ENCODE results near the gene NALCN.

- TF ChIP-seq EP300 (IDR thresholded peaks at IDR 0.05) (no peak), CTCF (IDR thresholded peaks at IDR 0.05) (no peak), POLR2AphosphoS5 (IDR thresholded peaks at IDR 0.05) (no peak), POLR2A (IDR thresholded peaks at IDR 0.05) (no peak)
Measured at GRCh38 chr13:101346942-101347728, 69.2 kb downstream of the NALCN start.

Data from suprapubic skin (tissue), 4 donors.